AG04449 (cell line): ENCODE results near the gene REELD1.

Source experiments
- CTCF ChIA-PET: fragments of 350-600 bp; formaldehyde crosslinking; extraction: SDS; loops from one replicate; lab custom pipeline; 2021; ENCODE audit warnings: antibody characterized with exemption; lab: Yijun Ruan, JAX
- POLR2A ChIA-PET: fragments of 400-600, 350-600 bp; formaldehyde crosslinking; extraction: SDS; loops from one replicate; lab custom pipeline; 2020; ENCODE audit warnings: antibody characterized with exemption, inconsistent platforms; lab: Yijun Ruan, JAX
- DNase-seq: peaks from one replicate; pipeline ENCODE4 v3.0.0-alpha.2; 2010; ENCODE audit warnings: low read depth, low spot score
- H3K4me3 ChIP-seq: 2 replicates; pipeline ENCODE4 v1.5.1; 2011; ENCODE audit warnings: low read depth, mild to moderate bottlenecking, control low read depth, low read length
- TF ChIP-seq, protein P1 (sequence below): IDR thresholded peaks from one replicate; pipeline ENCODE4 v1.5.1; 2011; ENCODE audit warnings: mild to moderate bottlenecking, moderate library complexity, low read length, control low read depth, inconsistent platforms; ENCODE audit not compliant: insufficient read depth; ENCODE audit errors: missing control alignments

Gene REELD1

GRCh38 chr4:146190456-146190855, 23.9 kb upstream of the REELD1 start:
- ChIA-PET POLR2A (no interaction called here), CTCF (no interaction called here)
- TF ChIP-seq, protein P1, sequence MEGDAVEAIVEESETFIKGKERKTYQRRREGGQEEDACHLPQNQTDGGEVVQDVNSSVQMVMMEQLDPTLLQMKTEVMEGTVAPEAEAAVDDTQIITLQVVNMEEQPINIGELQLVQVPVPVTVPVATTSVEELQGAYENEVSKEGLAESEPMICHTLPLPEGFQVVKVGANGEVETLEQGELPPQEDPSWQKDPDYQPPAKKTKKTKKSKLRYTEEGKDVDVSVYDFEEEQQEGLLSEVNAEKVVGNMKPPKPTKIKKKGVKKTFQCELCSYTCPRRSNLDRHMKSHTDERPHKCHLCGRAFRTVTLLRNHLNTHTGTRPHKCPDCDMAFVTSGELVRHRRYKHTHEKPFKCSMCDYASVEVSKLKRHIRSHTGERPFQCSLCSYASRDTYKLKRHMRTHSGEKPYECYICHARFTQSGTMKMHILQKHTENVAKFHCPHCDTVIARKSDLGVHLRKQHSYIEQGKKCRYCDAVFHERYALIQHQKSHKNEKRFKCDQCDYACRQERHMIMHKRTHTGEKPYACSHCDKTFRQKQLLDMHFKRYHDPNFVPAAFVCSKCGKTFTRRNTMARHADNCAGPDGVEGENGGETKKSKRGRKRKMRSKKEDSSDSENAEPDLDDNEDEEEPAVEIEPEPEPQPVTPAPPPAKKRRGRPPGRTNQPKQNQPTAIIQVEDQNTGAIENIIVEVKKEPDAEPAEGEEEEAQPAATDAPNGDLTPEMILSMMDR: no peak
- H3K4me3 ChIP-seq: no peak overlapping the region
- no peak for DNase-seq

- CTCF ChIA-PET: no interaction called here
- no peak overlapping the region for H3K4me3 ChIP-seq
- TF ChIP-seq, protein P1: no peak
- POLR2A ChIA-PET: no interaction called here
- DNase-seq: no peak
Measured at GRCh38 chr4:146191766-146192458, 22.4 kb upstream of the REELD1 start.

DNA sequence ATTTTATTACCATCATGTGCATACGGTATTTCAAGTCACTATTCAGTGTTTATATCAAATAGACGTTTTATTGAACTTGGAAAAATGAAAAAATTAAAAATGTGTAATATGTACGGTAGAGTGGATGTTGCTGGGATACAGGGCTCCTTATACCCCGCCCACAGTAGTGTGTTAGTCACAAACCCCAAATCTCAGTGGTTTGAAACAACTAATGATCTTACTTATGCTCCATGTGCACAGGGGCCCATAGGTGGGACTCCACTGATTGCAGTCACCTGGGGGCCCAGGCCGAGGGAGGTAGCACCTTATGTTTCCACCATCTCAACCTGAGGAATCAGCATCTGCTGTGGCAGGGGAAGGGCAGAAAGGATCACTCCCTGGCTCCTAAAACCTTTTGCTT, 20.7 kb upstream of the REELD1 start:
- DNase-seq: no peak
- ChIA-PET CTCF (interaction anchor here (0.5 kb wide), 1 partner anchor 10 kb away, joined by 5 read pairs; no protein-coding TSS in a partner anchor), POLR2A (no interaction called here)
- TF ChIP-seq, protein P1: no peak
- H3K4me3 ChIP-seq: no peak overlapping the region

DNA sequence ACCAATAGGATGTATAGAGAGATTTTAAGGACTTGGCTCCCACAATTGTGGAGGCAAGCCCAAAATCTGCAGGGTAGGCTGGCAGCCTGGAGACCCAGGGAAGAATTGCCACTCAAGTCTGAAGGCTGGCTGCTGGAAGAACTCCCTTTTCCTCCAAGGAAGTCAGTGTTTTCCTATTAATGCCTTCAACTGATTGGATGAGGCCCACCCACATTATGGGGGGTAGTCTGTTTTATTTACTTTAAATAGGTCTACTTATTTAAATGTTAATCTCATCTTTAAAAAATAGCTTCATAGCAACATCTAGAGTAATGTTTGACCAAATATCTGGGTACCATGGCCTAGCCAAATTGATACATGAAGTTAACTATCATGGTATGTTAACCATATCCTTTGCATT, 20.1 kb upstream of the REELD1 start:
- TF ChIP-seq, protein P1: no peak
- ChIA-PET CTCF (interaction anchor here (1.0 kb wide), 1 partner anchor 144 kb away, joined by 3 read pairs; no protein-coding TSS in a partner anchor), POLR2A (no interaction called here)
- no peak for DNase-seq
- H3K4me3 ChIP-seq: no peak overlapping the region

DNA sequence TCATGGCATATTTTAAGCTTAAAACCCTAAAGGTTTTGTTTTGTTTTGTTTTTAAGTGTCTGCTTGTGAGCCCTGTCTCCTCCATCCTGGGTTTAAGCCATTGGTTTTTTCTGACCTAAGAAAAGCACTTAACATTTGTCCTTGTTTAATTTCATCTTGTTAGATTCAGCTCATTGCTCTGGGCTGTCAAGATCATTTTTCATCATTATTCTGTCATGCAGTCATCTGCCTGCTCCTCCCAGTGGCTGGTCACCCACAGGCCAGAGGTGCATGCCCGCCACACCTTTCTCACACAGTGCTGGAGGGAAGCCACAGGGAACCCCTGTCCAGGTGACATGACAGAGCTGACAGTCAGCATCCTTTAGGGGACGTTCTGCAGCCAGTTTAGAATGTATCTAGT, 11.7 kb upstream of the REELD1 start:
- DNase-seq: no peak
- no peak overlapping the region for H3K4me3 ChIP-seq
- ChIA-PET POLR2A (no interaction called here), CTCF (no interaction called here)
- TF ChIP-seq, protein P1: no peak

DNA sequence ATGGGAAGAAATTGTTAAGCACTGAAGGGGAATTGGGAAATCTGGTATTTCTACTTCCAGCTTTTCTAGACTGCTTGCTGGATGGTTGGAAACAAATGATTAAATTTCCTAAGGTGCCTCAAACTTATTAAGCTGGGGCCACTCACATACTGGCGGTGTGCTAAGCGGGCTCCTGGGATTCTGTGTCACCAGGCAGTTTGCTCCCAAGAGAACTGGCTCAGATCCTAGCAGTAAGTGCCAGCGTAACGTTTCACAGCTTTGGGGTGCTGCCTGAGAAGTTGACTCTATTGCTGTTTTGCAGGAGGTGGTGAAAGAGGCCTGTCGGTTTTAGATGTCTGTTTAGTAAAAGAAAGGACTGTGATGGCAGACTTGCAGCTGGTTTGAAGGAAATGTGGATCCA, 6.9 kb upstream of the REELD1 start:
- CTCF ChIA-PET: no interaction called here
- no peak for DNase-seq
- POLR2A ChIA-PET: no interaction called here
- H3K4me3 ChIP-seq: no peak overlapping the region
- TF ChIP-seq, protein P1: no peak
